GM19328 (cell line): ENCODE data around the gene SF3B5.
A peak's percentile ranks its signal among the peaks of the same experiment; 100 is the strongest.
"Not testable (repeated sequence)": the region's sequence is repeated elsewhere in the genome, so short reads cannot be mapped to it uniquely, and the experiment has no call there.

Source experiments
- ATAC-seq: cut with Tn5 transposase; IDR thresholded peaks from one replicate; pipeline ENCODE4 v1.9.1; 2021; ENCODE audit warnings: mild to moderate bottlenecking, moderate library complexity; ENCODE audit not compliant: unreplicated experiment

Gene SF3B5

GRCh38 chr6:144064402-144065212 lies 30.8 kb downstream of the SF3B5 start:
- peak; percentile 10 for ATAC-seq

DNA sequence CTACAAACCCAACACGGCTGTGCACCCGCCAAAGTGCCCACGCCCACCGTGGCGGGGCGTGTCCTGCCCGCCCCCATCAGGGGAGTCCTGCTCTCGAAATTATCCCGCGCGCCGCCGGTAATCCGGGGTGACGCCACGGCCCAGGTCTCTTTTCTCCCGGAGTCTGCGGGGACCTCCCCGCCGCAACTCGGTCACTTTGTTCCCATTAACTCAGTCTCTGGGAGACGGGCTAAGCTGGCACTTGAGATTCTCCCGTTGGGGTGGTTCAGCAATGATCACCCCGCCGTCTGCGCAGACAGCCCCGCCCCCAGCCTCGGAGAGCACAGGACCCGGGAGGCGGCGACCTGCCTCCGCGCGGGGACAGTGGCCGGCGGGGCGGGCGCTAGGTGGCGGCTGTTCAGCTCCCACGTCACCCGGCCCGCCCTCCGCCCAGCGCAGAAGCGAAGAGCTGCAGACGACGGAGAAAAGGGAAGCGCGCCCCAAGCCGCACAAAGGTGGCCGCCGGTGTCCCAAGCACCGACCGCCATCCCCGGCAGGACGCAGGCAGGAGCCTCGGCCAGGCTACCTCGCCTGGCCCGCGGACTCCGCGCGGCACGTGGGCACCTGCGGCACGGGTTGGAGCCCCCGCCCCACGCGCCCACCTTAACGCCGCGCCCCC lies 31.5 kb downstream of the SF3B5 start:
- ATAC-seq: peak; percentile 84

GRCh38 chr6:144063246-144063743 lies 32.1 kb downstream of the SF3B5 start:
- ATAC-seq: no peak

- no peak for ATAC-seq
These were observed 32.6 kb downstream of the SF3B5 start for GRCh38 chr6:144062786-144063185.

DNA sequence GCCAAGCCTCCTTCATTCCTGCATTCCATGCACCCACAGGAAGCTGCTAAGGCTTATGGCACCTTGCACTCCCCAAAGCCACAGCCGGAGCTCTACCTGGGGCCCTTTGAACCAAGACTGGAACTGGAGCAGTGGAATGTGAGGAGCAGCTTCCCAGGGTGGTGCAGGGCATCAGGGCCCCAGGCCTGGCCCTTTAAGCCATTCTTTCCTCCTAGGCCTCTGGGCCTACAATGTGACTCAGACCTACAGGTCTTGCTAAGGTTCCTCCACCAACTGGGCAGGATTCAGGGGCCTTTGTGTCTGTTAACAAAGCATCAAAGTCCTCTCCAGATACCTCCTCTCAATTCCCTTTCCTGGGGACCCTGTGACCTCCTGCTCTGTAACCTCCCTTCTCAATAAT lies 36.2 kb downstream of the SF3B5 start:
- ATAC-seq: no peak

GRCh38 chr6:144055121-144055931 lies 40.0 kb downstream of the SF3B5 start:
- peak; percentile 89 for ATAC-seq

DNA sequence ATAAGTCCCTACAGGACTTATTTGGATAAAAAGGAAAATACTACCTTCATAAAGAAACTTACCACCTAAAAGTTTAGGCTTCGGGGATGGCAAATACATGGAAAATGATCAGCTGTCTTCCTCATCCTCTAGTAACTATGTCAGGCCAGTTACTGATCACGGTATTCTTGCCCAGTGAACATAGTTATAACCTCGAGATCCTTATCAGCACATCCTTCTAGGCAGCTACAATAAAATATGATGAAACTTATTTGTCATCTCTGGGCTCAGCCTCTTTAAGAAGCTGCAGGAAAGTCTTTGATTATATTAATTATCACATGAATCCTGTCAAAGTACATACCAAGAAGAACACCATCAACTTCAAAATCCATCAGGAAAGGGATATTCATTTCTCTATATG lies 41.8 kb downstream of the SF3B5 start:
- ATAC-seq: no peak

DNA sequence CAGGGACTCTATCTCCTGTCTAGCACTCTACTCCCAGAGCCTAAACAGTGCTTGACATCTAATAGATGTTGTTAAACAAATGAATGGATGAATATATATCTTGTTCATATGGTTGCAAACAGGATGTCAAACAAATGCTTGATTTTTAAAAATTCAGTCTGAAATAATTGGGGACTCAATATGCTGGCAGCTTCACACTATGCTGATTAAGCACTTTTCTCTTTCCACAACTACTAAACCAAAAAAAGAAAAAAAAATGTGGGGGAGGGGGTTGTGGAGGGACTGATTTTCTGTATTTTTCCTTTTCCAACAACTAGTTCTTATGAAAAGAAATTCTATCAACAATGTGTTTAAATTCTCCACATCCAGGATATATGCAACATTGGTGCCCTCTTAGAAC lies 42.9 kb downstream of the SF3B5 start:
- no peak for ATAC-seq

DNA sequence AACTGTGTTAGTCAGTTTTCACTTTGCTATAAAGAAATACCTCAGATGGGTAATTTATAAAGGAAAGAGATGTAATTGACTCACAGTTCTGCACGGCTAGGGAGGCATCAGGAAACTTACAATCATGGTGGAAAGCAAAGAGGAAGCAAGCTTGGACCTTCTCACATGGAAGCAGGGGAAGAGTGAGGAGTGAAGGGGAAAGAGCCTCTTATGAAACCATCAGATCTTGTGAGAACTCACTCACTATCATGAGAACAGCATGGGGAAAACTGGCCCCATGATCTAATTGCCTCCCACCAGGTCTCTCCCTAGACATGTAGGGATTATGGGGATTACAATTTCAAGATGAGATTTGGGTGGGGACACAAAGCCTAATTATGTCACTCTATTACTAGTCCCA lies 46.0 kb downstream of the SF3B5 start:
- no peak for ATAC-seq

DNA sequence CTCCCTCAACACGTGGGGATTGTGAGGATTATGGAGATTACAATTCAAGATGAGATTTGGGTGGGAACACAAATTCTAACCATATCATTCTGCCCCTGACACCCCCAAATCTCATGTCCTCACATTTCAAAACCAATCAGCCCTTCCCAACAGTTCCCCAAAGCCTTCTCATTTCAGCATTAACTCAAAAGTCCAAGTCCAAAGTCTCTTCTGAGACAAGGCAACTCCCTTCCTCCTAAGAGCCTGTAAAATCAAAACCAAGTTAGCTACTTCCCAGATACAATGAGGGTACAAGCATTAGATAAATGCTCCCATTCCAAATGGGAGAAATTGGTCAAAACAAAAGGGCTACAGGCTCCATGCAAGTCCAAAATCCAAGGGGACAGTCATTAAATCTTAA lies 47.7 kb downstream of the SF3B5 start:
- no peak for ATAC-seq

DNA sequence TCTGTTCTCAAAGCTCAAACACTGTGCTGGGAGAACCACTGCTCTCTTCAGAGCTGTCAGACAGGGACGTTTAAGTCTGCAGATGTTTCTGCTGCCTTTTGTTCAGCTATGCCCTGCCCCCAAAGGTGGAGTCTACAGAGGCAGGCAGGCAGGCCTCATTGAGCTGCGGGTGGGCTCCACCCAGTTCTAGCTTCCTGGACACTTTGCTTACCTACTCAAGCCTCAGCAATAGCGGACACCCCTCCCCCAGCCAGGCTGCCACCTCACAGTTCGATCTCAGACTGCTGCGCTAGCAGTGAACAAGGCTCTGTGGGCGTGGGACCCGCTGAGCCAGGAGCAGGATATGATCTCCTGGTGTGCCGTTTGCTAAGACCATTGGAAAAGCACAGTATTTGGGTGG lies 48.7 kb downstream of the SF3B5 start:
- not testable (repeated sequence) for ATAC-seq

DNA sequence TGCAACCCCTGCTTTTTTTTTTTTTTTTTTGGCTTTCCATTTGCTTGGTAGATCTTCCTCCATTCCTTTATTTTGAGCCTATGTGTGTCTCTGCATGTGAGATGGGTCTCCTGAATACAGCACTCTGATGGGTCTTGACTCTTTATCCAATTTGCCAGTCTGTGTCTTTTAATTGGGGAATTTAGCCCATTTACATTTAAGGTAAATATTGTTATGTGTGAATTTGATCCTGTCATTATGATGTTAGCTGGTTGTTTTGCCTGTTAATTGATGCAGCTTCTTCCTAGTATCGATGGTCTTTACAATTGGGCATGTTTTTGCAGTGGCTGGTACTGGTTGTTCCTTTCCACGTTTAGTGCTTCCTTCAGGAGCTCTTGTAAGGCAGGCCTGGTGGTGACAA lies 50.4 kb downstream of the SF3B5 start:
- ATAC-seq: not testable (repeated sequence)
